Neural crest cell (in vitro differentiated cells): ENCODE data around the gene SIPA1. TPM values are rescaled to one million over a fixed set of nuclear protein-coding genes. Genes with fewer than 3 reads are reported as not detected.
A peak's percentile ranks its signal among the peaks of the same experiment; 100 is the strongest.

Source experiments
- DNase-seq: peaks from one replicate; pipeline ENCODE4 v3.0.0; 2021; ENCODE audit warnings: low read depth, mixed read lengths, low spot score
- H3K27ac Mint-ChIP-seq: one replicate; pipeline ENCODE4 v1.8.0; 2021; ENCODE audit warnings: mild to moderate bottlenecking, mixed read lengths; ENCODE audit not compliant: unreplicated experiment
- H3K27me3 Mint-ChIP-seq: 2 replicates; pipeline ENCODE4 v1.8.0; 2021; ENCODE audit warnings: low read depth, mild to moderate bottlenecking, mixed read lengths
- H3K36me3 Mint-ChIP-seq: 2 replicates; pipeline ENCODE4 v1.8.0; 2021; ENCODE audit warnings: low read depth, mild to moderate bottlenecking, mixed read lengths
- H3K4me1 Mint-ChIP-seq: 2 replicates; pipeline ENCODE4 v1.8.0; 2021; ENCODE audit warnings: mixed read lengths
- H3K4me3 Mint-ChIP-seq: one replicate; pipeline ENCODE4 v1.8.0; 2021; ENCODE audit warnings: mild to moderate bottlenecking, mixed read lengths
- H3K9me3 Mint-ChIP-seq: 2 replicates; pipeline ENCODE4 v1.8.0; 2021; ENCODE audit warnings: mixed read lengths
- total RNA-seq: library from RNA; stranded (reverse); gene quantifications from 2 replicates; pipeline ENCODE4 v1.2.1, GENCODE V29; 2021
- TF ChIP-seq, protein P1 (sequence below): fragments of 200-600 bp; sonication (generic); conservative IDR thresholded peaks from 2 replicates; pipeline ENCODE4 v1.5.0; 2021; ENCODE audit warnings: antibody characterized with exemption, mild to moderate bottlenecking

SIPA1 gene
- total RNA-seq, 1 donor from 2014 or later = 17.5 TPM

DNA sequence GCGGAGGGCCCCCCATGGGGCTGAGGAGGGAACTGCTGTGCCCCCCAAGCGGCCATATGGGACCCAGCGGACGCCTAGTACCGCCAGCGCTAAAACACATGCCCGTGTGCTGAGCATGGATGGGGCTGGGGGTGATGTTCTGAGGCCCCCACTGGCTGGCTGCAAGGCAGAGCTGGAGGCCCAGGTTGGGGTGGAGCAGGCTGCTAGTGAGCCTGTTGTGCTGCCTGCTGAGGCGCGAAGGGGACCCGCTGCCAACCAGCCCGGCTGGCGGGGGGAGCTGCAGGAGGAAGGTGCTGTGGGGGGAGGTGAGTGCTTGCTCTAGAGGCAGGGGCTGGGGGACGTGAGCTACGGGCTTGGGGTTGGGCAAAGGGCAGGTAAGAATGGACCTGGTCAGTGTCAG is 19.1 kb upstream of the SIPA1 start:
- Mint-ChIP-seq H3K4me3 (peak overlapping the region; percentile 78), H3K36me3 (peaks cover 5% of the 10 kb centered on the region), H3K9me3 (no peaks in the 10 kb centered on the region), H3K27me3 (no peaks in the 10 kb centered on the region), H3K27ac (no peak overlapping the region), H3K4me1 (peaks cover 17% of the 10 kb centered on the region)
- no peak for DNase-seq
- TF ChIP-seq, protein P1, sequence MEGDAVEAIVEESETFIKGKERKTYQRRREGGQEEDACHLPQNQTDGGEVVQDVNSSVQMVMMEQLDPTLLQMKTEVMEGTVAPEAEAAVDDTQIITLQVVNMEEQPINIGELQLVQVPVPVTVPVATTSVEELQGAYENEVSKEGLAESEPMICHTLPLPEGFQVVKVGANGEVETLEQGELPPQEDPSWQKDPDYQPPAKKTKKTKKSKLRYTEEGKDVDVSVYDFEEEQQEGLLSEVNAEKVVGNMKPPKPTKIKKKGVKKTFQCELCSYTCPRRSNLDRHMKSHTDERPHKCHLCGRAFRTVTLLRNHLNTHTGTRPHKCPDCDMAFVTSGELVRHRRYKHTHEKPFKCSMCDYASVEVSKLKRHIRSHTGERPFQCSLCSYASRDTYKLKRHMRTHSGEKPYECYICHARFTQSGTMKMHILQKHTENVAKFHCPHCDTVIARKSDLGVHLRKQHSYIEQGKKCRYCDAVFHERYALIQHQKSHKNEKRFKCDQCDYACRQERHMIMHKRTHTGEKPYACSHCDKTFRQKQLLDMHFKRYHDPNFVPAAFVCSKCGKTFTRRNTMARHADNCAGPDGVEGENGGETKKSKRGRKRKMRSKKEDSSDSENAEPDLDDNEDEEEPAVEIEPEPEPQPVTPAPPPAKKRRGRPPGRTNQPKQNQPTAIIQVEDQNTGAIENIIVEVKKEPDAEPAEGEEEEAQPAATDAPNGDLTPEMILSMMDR = no peak

DNA sequence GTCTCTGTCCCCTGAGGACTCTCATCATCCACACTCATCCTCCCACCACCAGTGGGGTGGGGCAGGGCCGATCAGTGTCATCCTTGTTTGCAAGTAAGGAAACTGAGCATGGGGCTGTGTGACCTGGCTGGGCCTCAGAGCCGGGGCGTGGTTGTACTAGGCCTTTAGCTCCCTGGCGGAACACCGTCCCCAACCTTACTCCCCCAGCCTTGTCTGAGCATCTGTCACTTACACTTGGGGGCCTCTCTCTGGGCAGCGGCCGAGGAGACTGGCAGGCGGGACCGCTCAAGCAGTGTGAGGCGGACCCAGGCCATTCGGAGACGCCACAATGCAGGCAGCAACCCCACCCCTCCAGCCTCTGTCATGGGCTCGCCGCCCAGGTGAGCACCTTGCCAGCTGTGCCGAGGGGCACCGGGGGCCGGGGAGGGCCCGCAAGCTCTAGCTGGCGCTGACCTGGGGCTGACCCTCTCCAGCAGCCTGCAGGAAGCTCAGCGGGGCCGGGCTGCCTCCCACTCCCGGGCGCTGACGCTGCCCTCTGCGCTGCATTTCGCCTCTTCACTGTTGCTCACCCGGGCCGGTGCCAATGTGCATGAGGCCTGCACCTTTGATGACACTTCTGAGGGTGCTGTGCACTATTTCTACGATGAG is 18.5 kb upstream of the SIPA1 start:
- no peak for DNase-seq
- Mint-ChIP-seq H3K27ac (no peak overlapping the region), H3K4me3 (peak overlapping the region; percentile 78), H3K36me3 (peaks cover 5% of the 10 kb centered on the region), H3K4me1 (peaks cover 17% of the 10 kb centered on the region), H3K9me3 (no peaks in the 10 kb centered on the region), H3K27me3 (no peaks in the 10 kb centered on the region)
- TF ChIP-seq, protein P1 = no peak

DNA sequence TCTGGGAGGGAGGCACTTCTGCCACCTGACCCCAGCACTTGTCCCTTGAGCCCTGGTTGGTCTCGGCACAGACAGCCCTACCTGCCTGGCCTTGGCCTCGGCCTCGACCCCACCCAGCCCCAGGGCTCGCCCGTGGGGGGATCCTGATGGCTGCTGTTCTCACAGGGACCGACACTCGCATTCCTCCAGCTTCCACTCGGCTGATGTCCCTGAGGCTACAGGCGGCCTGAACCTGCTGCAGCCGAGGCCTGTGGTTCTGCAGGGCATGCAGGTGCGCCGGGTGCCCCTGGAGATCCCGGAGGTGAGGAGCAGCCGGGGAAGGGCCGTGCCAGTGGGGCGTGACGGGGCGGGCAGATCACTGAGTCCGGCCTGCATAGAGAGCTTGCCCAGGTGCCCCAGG is 17.2 kb upstream of the SIPA1 start:
- TF ChIP-seq, protein P1 = no peak
- H3K9me3 Mint-ChIP-seq = no peaks in the 10 kb centered on the region
- peaks cover 9% of the 10 kb centered on the region for H3K4me1 Mint-ChIP-seq
- no peaks in the 10 kb centered on the region for H3K27me3 Mint-ChIP-seq
- H3K27ac Mint-ChIP-seq = no peak overlapping the region
- H3K36me3 Mint-ChIP-seq = peaks cover 5% of the 10 kb centered on the region
- peak overlapping the region; percentile 56 for H3K4me3 Mint-ChIP-seq
- no peak for DNase-seq

DNA sequence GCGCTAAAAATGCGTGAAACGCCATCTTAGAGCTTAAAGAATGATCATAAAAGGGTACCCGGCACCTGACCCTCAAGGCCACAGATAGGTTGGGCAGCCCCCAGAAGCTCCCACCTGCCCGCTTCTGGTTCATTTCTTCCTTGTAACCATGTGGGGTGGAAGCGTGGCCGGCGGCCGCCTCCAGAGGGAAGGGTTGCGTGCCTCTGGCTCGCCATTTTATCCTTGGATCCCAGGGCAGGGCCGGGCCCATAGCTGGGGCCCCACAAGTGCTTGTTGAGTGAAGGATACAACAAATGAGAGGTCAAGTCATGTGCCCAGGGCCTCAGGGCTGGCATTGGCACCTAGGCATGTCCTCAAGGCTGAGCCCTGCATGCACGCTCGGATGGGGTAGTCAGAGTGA is 16.4 kb upstream of the SIPA1 start:
- no peak for DNase-seq
- Mint-ChIP-seq H3K9me3 (no peaks in the 10 kb centered on the region), H3K4me1 (peaks cover 6% of the 10 kb centered on the region), H3K27ac (no peak overlapping the region), H3K27me3 (no peaks in the 10 kb centered on the region), H3K4me3 (peak overlapping the region; percentile 56), H3K36me3 (peaks cover 5% of the 10 kb centered on the region)
- TF ChIP-seq, protein P1 = no peak

DNA sequence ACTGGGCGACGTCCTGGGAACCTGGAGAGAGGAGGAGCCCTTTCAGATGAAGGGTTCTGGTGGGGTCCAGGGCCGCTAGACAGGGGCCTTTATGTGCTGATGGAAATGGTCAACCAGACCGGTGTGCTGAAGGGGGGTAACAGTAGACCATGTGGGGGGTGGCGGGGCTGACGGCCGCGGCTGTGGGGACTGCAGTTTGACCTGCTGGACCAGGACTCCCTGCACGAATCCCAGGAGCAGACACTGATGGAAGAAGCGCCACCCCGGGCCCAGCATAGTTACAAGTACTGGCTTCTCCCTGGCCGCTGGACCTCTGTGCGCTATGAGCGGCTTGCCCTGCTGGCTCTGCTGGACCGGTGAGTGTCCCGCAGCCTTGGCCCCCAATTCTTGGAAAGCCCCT is 15.9 kb upstream of the SIPA1 start:
- Mint-ChIP-seq H3K9me3 (no peaks in the 10 kb centered on the region), H3K27me3 (no peaks in the 10 kb centered on the region), H3K4me3 (peak overlapping the region; percentile 27), H3K36me3 (peaks cover 5% of the 10 kb centered on the region), H3K4me1 (peaks cover under 1% of the 10 kb centered on the region), H3K27ac (no peak overlapping the region)
- TF ChIP-seq, protein P1 = no peak
- no peak for DNase-seq
